A549 (cell line): ENCODE measurements around the gene METAP2. TPM values are rescaled to one million over a fixed set of nuclear protein-coding genes. Genes with fewer than 3 reads are reported as not detected.

ENCODE experiments used
- ATAC-seq, 2 experiments: fragments of 200-7000 bp in 1 of 2; fragments of >200 bp in 1 of 2; cut with Nextera tagmentation in 1 of 2; cut with Tn5 transposase in 1 of 2; 3 replicates each; pipeline versions ENCODE4 v1.8.0 to v1.9.1; 2018 to 2020; ENCODE audit warnings: mild to moderate bottlenecking in 1 of 2, moderate library complexity in 1 of 2
- CTCF ChIA-PET: fragments of 300-600 bp; sonication (Branson Sonifier 250); formaldehyde crosslinking; extraction: SDS; loops from one replicate; lab custom pipeline; 2021; ENCODE audit warnings: antibody characterized with exemption, inconsistent platforms; lab: Yijun Ruan, JAX
- POLR2A ChIA-PET: fragments of 350-600 bp; formaldehyde crosslinking; extraction: SDS; loops from one replicate; lab custom pipeline; 2021; ENCODE audit warnings: antibody characterized with exemption, inconsistent platforms; lab: Yijun Ruan, JAX
- DNase-seq, 2 experiments: peaks; one replicate each; pipeline versions ENCODE4 v3.0.0 to v3.0.0-alpha.2; 2011 to 2016; ENCODE audit warnings: low read depth in 1 of 2, low spot score in 1 of 2
- FAIRE-seq: peaks from 2 replicates; lab custom pipeline; 2011; peaks lifted over from hg19 to GRCh38; lab: Jason Lieb, UNC
- H3K27ac ChIP-seq, 2 experiments: fragments of >200 bp; sonication (Bioruptor Twin); formaldehyde crosslinking; 3 replicates each; pipeline ENCODE4 v1.5.1; 2016 to 2017
- H3K4me1 ChIP-seq: fragments of >200 bp; sonication (Bioruptor Twin); formaldehyde crosslinking; 3 replicates; pipeline ENCODE4 v1.6.1; 2016
- H3K4me2 ChIP-seq: fragments of >200 bp; sonication (Bioruptor Twin); formaldehyde crosslinking; 3 replicates; pipeline ENCODE4 v1.6.1; 2016
- H3K4me3 ChIP-seq: fragments of >200 bp; sonication (Bioruptor Twin); formaldehyde crosslinking; 3 replicates; pipeline ENCODE4 v1.5.1; 2016
- H3K9me3 ChIP-seq: fragments of >200 bp; sonication (Bioruptor Twin); formaldehyde crosslinking; 3 replicates; pipeline ENCODE4 v1.6.1; 2016
- CBX8 ChIP-seq: fragments of 200-600 bp; sonication (generic); IDR thresholded peaks from 2 replicates; pipeline ENCODE4 v1.6.1; 2016
- EHMT2 ChIP-seq: fragments of 200-600 bp; sonication (generic); IDR thresholded peaks from 2 replicates; pipeline ENCODE4 v1.6.1; 2016; ENCODE audit warnings: antibody characterized with exemption, low read depth, mild to moderate bottlenecking, moderate library complexity
- ESRRA ChIP-seq: fragments of 150-350 bp; IDR thresholded peaks from 2 replicates; pipeline ENCODE4 v1.6.1; 2014; ENCODE audit warnings: mild to moderate bottlenecking, low read length, borderline replicate concordance
- FOSL2 ChIP-seq, 2 experiments: fragments of 450-650 bp in 1 of 2; fragments of >200 bp in 1 of 2; sonication (Bioruptor Twin) in 1 of 2; formaldehyde crosslinking; IDR thresholded peaks; 2 replicates each; pipeline versions ENCODE4 v1.5.0 to v1.6.1; 2016 to 2020; ENCODE audit warnings: mild to moderate bottlenecking in 1 of 2, moderate library complexity in 1 of 2
- HEYL ChIP-seq: fragments of 250-450 bp; sonication (Bioruptor Pico); IDR thresholded peaks from 2 replicates; pipeline ENCODE4 v1.8.0; 2021; ENCODE audit warnings: mild to moderate bottlenecking, moderate library complexity
- HOXB13 ChIP-seq: fragments of 250-450 bp; sonication (Bioruptor Pico); IDR thresholded peaks from 2 replicates; pipeline ENCODE4 v1.5.0; 2020; ENCODE audit warnings: low read depth, mild to moderate bottlenecking, moderate library complexity
- MAFK ChIP-seq: fragments of 450-650 bp; IDR thresholded peaks from 2 replicates; pipeline ENCODE4 v1.6.1; 2014; ENCODE audit not compliant: partially characterized antibody
- MAX ChIP-seq: IDR thresholded peaks from 2 replicates; pipeline ENCODE4 v1.6.1; 2012
- POLR2A ChIP-seq: IDR thresholded peaks from 2 replicates; pipeline ENCODE4 v1.6.1; 2012; ENCODE audit warnings: mild to moderate bottlenecking, low read length
- RAD21 ChIP-seq, 2 experiments: fragments of >200 bp in 1 of 2; sonication (Bioruptor Twin) in 1 of 2; formaldehyde crosslinking in 1 of 2; IDR thresholded peaks in 1 of 2; conservative IDR thresholded peaks in 1 of 2; 2 replicates in 1 of 2; 3 replicates in 1 of 2; pipeline ENCODE4 v1.6.1; 2012 to 2018; ENCODE audit warnings: inconsistent platforms in 1 of 2
- RCOR1 ChIP-seq: fragments of 150-350 bp; IDR thresholded peaks from 2 replicates; pipeline ENCODE4 v1.6.1; 2014; ENCODE audit warnings: antibody characterized with exemption, low read length, low read depth
- USF2 ChIP-seq: fragments of 450-650 bp; IDR thresholded peaks from 2 replicates; pipeline ENCODE4 v1.6.1; 2014; ENCODE audit warnings: antibody characterized with exemption
- ZC3H11A ChIP-seq: fragments of 450-650 bp; IDR thresholded peaks from 2 replicates; pipeline ENCODE4 v1.6.1; 2014; ENCODE audit warnings: antibody characterized with exemption, mild to moderate bottlenecking
- ZFP36 ChIP-seq: fragments of 450-650 bp; IDR thresholded peaks from 2 replicates; pipeline ENCODE4 v1.6.1; 2014; ENCODE audit warnings: borderline replicate concordance; ENCODE audit not compliant: partially characterized antibody
- WGBS: methylation state at CpG from one replicate; pipeline ENCODE4 v1.1.6; 2017; ENCODE audit errors: missing lambda C conversion rate; 5-methylcytosine and 5-hydroxymethylcytosine counted together
- polyA plus RNA-seq, 4 experiments: library from polyadenylated mRNA; depleted of rRNA in 3 of 4; stranded (reverse); fragments of >200 nt; fragmentation: RNase III in 1 of 4; extraction: RNeasy Plus Mini Kit Qiagen cat#74134 plus additional on column Dnase treatment in 1 of 4; gene quantifications; 2 replicates in 3 of 4; 3 replicates in 1 of 4; pipeline ENCODE4 v1.2.3, GENCODE V29; 2011 to 2017
- TF ChIP-seq, protein P1 (sequence below): fragments of 150-350 bp; IDR thresholded peaks from 2 replicates; pipeline ENCODE4 v1.6.1; 2014; ENCODE audit warnings: low read depth, mild to moderate bottlenecking, low read length
- TF ChIP-seq, protein P2 (sequence below): fragments of >200 bp; sonication (Bioruptor Twin); formaldehyde crosslinking; IDR thresholded peaks from 3 replicates; pipeline ENCODE4 v1.5.1; 2016
- TF ChIP-seq, protein P3 (sequence below): fragments of 250-450 bp; sonication (Bioruptor Pico); IDR thresholded peaks from 2 replicates; pipeline ENCODE4 v1.5.0; 2021; ENCODE audit warnings: mild to moderate bottlenecking, moderate library complexity, borderline replicate concordance
- TF ChIP-seq, protein P4 (sequence below): fragments of >200 bp; sonication (Bioruptor Twin); formaldehyde crosslinking; IDR thresholded peaks from 3 replicates; pipeline ENCODE4 v1.6.1; 2016

METAP2 gene
- polyA plus RNA-seq, 2 of the 4 experiments (the other 2 are of a cell fraction) = 205 to 219 TPM

- no peak for DNase-seq
- Histone ChIP-seq H3K27ac (no peak overlapping the region), H3K4me3 (no peak overlapping the region), H3K4me1 (no peaks in the 10 kb centered on the region), H3K4me2 (no peak overlapping the region), H3K9me3 (peaks cover 4% of the 10 kb centered on the region; the same call in 1 of the 3 replicates)
- TF ChIP-seq HOXB13 (CRISPR knock-in tag) (no peak), USF2 (no peak), ZFP36 (no peak), POLR2A (no peak), ZC3H11A (no peak), CBX8 (no peak), RCOR1 (no peak)
- TF ChIP-seq, protein P1, sequence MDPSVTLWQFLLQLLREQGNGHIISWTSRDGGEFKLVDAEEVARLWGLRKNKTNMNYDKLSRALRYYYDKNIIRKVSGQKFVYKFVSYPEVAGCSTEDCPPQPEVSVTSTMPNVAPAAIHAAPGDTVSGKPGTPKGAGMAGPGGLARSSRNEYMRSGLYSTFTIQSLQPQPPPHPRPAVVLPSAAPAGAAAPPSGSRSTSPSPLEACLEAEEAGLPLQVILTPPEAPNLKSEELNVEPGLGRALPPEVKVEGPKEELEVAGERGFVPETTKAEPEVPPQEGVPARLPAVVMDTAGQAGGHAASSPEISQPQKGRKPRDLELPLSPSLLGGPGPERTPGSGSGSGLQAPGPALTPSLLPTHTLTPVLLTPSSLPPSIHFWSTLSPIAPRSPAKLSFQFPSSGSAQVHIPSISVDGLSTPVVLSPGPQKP = no peak
- TF ChIP-seq, protein P2, sequence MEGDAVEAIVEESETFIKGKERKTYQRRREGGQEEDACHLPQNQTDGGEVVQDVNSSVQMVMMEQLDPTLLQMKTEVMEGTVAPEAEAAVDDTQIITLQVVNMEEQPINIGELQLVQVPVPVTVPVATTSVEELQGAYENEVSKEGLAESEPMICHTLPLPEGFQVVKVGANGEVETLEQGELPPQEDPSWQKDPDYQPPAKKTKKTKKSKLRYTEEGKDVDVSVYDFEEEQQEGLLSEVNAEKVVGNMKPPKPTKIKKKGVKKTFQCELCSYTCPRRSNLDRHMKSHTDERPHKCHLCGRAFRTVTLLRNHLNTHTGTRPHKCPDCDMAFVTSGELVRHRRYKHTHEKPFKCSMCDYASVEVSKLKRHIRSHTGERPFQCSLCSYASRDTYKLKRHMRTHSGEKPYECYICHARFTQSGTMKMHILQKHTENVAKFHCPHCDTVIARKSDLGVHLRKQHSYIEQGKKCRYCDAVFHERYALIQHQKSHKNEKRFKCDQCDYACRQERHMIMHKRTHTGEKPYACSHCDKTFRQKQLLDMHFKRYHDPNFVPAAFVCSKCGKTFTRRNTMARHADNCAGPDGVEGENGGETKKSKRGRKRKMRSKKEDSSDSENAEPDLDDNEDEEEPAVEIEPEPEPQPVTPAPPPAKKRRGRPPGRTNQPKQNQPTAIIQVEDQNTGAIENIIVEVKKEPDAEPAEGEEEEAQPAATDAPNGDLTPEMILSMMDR = no peak
- TF ChIP-seq, protein P3, sequence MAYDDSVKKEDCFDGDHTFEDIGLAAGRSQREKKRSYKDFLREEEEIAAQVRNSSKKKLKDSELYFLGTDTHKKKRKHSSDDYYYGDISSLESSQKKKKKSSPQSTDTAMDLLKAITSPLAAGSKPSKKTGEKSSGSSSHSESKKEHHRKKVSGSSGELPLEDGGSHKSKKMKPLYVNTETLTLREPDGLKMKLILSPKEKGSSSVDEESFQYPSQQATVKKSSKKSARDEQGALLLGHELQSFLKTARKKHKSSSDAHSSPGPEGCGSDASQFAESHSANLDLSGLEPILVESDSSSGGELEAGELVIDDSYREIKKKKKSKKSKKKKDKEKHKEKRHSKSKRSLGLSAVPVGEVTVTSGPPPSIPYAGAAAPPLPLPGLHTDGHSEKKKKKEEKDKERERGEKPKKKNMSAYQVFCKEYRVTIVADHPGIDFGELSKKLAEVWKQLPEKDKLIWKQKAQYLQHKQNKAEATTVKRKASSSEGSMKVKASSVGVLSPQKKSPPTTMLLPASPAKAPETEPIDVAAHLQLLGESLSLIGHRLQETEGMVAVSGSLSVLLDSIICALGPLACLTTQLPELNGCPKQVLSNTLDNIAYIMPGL (CRISPR knock-in tag) = no peak
- no peak for FAIRE-seq
- CTCF ChIA-PET = no interaction called here
- 95% methylated on average over 4 of the region's 4 CpGs for WGBS
- POLR2A ChIA-PET = no interaction called here
- no peak for ATAC-seq
Observed at GRCh38 chr12:95497031-95497430, 23.1 kb downstream of the METAP2 start.

DNA sequence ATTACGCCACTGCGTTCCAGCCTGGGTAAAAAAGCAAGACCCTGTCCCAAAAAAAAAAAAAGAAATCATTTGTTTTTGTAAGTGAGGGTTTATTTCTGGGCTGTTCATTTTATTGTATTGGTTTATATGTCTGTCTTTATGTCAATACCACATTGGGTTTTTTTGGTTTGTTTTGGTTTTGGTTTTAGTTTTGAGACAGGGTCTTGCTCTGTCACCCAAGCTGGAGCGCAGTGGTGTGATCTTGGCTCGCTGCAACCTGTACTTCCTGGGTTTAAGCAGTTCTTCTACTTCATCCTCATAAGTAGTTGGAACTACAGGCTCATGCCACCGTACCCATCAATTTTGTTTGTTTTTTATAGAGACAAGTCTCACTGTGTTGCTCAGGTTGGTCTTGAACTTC lies 25.0 kb downstream of the METAP2 start:
- ChIA-PET CTCF (no interaction called here), POLR2A (no interaction called here)
- 92% methylated on average over 5 of the region's 5 CpGs for WGBS
- Histone ChIP-seq H3K4me1 (no peaks in the 10 kb centered on the region), H3K4me3 (no peak overlapping the region), H3K27ac (no peak overlapping the region), H3K4me2 (no peak overlapping the region), H3K9me3 (peaks cover 4% of the 10 kb centered on the region; the same call in 1 of the 3 replicates)
- TF ChIP-seq MAX (no peak), CBX8 (no peak), EHMT2 (no peak), ESRRA (no peak), FOSL2 (IDR thresholded peaks at IDR 0.05) (no peak), FOSL2 (CRISPR knock-in tag; IDR thresholded peaks at IDR 0.05) (no peak), HEYL (CRISPR knock-in tag) (no peak), MAFK (no peak), RAD21 (conservative IDR thresholded peaks at IDR 0.05 in 1 of 2, IDR thresholded peaks at IDR 0.05 in 1 of 2) (no peak)
- TF ChIP-seq, protein P4, sequence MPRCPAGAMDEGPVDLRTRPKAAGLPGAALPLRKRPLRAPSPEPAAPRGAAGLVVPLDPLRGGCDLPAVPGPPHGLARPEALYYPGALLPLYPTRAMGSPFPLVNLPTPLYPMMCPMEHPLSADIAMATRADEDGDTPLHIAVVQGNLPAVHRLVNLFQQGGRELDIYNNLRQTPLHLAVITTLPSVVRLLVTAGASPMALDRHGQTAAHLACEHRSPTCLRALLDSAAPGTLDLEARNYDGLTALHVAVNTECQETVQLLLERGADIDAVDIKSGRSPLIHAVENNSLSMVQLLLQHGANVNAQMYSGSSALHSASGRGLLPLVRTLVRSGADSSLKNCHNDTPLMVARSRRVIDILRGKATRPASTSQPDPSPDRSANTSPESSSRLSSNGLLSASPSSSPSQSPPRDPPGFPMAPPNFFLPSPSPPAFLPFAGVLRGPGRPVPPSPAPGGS = no peak
- no peak for DNase-seq
- FAIRE-seq = no peak
- no peak for ATAC-seq
